ENCODE data around the gene TC2N. TPM values are rescaled to one million over a fixed set of nuclear protein-coding genes. Genes with fewer than 3 reads are reported as not detected.

The TC2N gene
- total RNA-seq, 6 experiments from 2014 or later, result 0.10 to 0.71 (median 0.33) TPM

GRCh38 chr14:91831337-91831736, 36.0 kb downstream of the TC2N start:
- H3K4me1 Mint-ChIP-seq (ENCODE audit: low read depth), result no peaks in the 10 kb centered on the region
- TF ChIP-seq CTCF (IDR thresholded peaks at IDR 0.05), result no peak
- H3K9me3 Mint-ChIP-seq, result no peaks in the 10 kb centered on the region
- no peak overlapping the region for H3K4me3 Mint-ChIP-seq
- no peak overlapping the region for H3K27ac Mint-ChIP-seq
- no peak for DNase-seq
- H3K27me3 Mint-ChIP-seq (ENCODE audit: insufficient read depth), result peaks cover 7% of the 10 kb centered on the region; the same call in 1 of the 2 replicates
- H3K36me3 Mint-ChIP-seq (ENCODE audit: low read depth), result no peaks in the 10 kb centered on the region

- Mint-ChIP-seq H3K4me3 (no peak overlapping the region), H3K9me3 (no peaks in the 10 kb centered on the region), H3K36me3 (ENCODE audit: low read depth) (no peaks in the 10 kb centered on the region), H3K27ac (no peak overlapping the region), H3K4me1 (ENCODE audit: low read depth) (no peaks in the 10 kb centered on the region), H3K27me3 (ENCODE audit: insufficient read depth) (peaks cover 7% of the 10 kb centered on the region; the same call in 1 of the 2 replicates)
- TF ChIP-seq CTCF (IDR thresholded peaks at IDR 0.05), result no peak
- no peak for DNase-seq
Observed at GRCh38 chr14:91830777-91831176, 36.6 kb downstream of the TC2N start.

- no peaks in the 10 kb centered on the region for H3K36me3 Mint-ChIP-seq (ENCODE audit: low read depth)
- H3K4me1 Mint-ChIP-seq (ENCODE audit: low read depth), result no peaks in the 10 kb centered on the region
- no peak for DNase-seq
- no peaks in the 10 kb centered on the region for H3K9me3 Mint-ChIP-seq
- H3K27ac Mint-ChIP-seq, result no peak overlapping the region
- TF ChIP-seq CTCF (IDR thresholded peaks at IDR 0.05), result no peak
- peaks cover 5% of the 10 kb centered on the region; the same call in 1 of the 2 replicates for H3K27me3 Mint-ChIP-seq (ENCODE audit: insufficient read depth)
- no peak overlapping the region for H3K4me3 Mint-ChIP-seq
Observed at GRCh38 chr14:91829511-91829910, 37.8 kb downstream of the TC2N start.

- H3K4me3 Mint-ChIP-seq, result no peak overlapping the region
- H3K27me3 Mint-ChIP-seq (ENCODE audit: insufficient read depth), result peaks cover 5% of the 10 kb centered on the region; the same call in 1 of the 2 replicates
- H3K27ac Mint-ChIP-seq, result no peak overlapping the region
Observed at GRCh38 chr14:91827746-91828145, 39.6 kb downstream of the TC2N start.

GRCh38 chr14:91817566-91818325, 49.6 kb downstream of the TC2N start:
- Mint-ChIP-seq H3K9me3 (no peaks in the 10 kb centered on the region), H3K4me1 (ENCODE audit: low read depth) (no peaks in the 10 kb centered on the region), H3K4me3 (no peak overlapping the region), H3K27ac (no peak overlapping the region), H3K36me3 (ENCODE audit: low read depth) (no peaks in the 10 kb centered on the region), H3K27me3 (ENCODE audit: insufficient read depth) (peaks cover 2% of the 10 kb centered on the region)
- TF ChIP-seq CTCF (IDR thresholded peaks at IDR 0.05), result no peak
- DNase-seq, result no peak

More at GRCh38 chr14:91827746-91828145, 39.6 kb downstream of the TC2N start:
- TF ChIP-seq CTCF (IDR thresholded peaks at IDR 0.05), result no peak
- no peak for DNase-seq
- no peaks in the 10 kb centered on the region for H3K36me3 Mint-ChIP-seq (ENCODE audit: low read depth)
- no peaks in the 10 kb centered on the region for H3K9me3 Mint-ChIP-seq
- no peaks in the 10 kb centered on the region for H3K4me1 Mint-ChIP-seq (ENCODE audit: low read depth)

Measured in HFFc6 (cell line).